Activated CD4-positive, alpha-beta T cell treated with anti-CD3 and anti-CD28 coated beads for 4 hours (primary cell): ENCODE results near the gene PRMT2.
"Not testable (repeated sequence)": the region's sequence is repeated elsewhere in the genome, so short reads cannot be mapped to it uniquely, and the experiment has no call there.

ENCODE experiments used
- DNase-seq, 2 donors: peaks; one replicate each; pipeline ENCODE4 v3.0.0-alpha.2; 2020

PRMT2 gene

DNA sequence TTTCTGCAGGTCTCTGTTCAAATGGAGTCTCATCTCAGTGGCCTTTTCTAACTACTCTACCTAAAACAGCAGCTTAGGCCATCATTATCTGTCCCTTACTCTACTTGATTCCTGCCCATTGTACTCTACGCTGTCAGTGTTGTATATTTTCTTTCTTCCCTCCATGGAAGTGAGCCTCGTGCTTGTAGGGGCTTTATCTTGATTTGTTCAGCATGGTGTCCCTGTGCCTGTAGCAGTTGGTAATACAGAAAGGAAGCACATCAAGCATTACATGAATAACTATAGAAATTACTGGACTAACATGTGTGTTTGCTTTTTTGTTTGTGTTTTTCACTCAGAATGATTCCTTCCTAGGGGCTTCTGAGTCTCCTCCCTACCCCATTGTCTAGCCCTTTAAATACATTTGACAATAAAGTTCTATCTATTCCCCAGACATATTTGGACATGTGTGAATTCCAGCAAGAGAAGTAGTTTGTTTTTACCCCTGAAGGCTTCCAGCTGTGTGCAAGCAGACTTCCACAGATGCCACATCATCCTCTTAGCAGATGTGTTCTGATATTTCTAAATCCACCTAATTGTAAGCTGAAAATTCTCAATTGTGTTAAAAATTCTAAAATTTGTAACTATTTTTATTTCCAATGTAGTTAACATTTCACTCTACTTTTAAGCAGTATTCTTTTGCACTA, 40.3 kb downstream of the PRMT2 start:
- no peak for DNase-seq

GRCh38 chr21:46676542-46676941, 41.1 kb downstream of the PRMT2 start:
- not testable (repeated sequence) for DNase-seq

DNA sequence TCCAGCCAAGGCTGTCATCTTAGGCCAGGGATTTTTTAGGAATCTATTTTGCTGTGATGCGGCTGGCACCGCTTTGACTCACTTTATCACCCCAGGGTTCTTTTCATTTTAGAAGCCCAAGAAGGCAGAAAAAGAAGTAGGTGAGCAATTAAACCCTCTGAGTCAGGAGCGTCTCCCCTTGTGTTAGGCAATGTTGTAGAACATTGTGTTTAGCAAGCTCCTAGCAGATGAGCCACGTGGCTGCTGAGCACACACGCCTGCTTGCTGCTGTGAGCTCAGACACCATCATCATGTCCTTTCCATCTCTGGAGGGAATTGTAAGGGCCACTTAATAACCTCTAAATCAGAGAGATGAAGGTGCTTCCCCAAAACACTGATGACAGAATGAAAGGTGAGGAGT, 46.1 kb downstream of the PRMT2 start:
- DNase-seq: not testable (repeated sequence)

GRCh38 chr21:46698652-46699051, 63.2 kb downstream of the PRMT2 start:
- DNase-seq: not testable (repeated sequence)

GRCh38 chr21:46699104-46699503, 63.6 kb downstream of the PRMT2 start:
- not testable (repeated sequence) for DNase-seq
